Breast epithelium (tissue), 3 donors: Measurements from ENCODE around the gene PDZD2.

Experiments used
- CTCF ChIP-seq, 3 donors: fragments of 450-650 bp; IDR thresholded peaks; one replicate each; pipeline ENCODE4 v1.5.1; 2016 to 2017; ENCODE audit warnings: antibody characterized with exemption in 3 of 3, mild to moderate bottlenecking in 3 of 3, moderate library complexity in 3 of 3
- POLR2A ChIP-seq: fragments of 450-650 bp; IDR thresholded peaks from one replicate; pipeline ENCODE4 v1.6.1; 2016; ENCODE audit warnings: antibody characterized with exemption, mild to moderate bottlenecking, moderate library complexity
- POLR2AphosphoS5 ChIP-seq, 3 donors: sonication (generic); formaldehyde crosslinking; IDR thresholded peaks; one replicate each; pipeline ENCODE4 v1.6.1; 2017; ENCODE audit warnings: antibody characterized with exemption in 3 of 3

GRCh38 chr5:31936683-31937082 lies 297.8 kb downstream of the PDZD2 start:
- TF ChIP-seq POLR2AphosphoS5 (IDR thresholded peaks at IDR 0.05) (no peak), CTCF (IDR thresholded peaks at IDR 0.05) (no peak), POLR2A (no peak)
